HepG2 (cell line): ENCODE measurements around the gene ERH. TPM values are rescaled to one million over a fixed set of nuclear protein-coding genes. Genes with fewer than 3 reads are reported as not detected.

Source experiments
- ETV5 ChIP-seq: IDR thresholded peaks from 2 replicates; pipeline ENCODE4 v1.6.1; 2018; ENCODE audit warnings: missing biosample characterization, missing genetic modification reagents, inconsistent platforms, borderline replicate concordance
- NFIB ChIP-seq: sonication (generic); formaldehyde crosslinking; IDR thresholded peaks from 2 replicates; pipeline ENCODE4 v1.9.0; 2021; ENCODE audit warnings: missing genetic modification reagents, mild to moderate bottlenecking, borderline replicate concordance
- NR1H2 ChIP-seq: sonication (generic); formaldehyde crosslinking; IDR thresholded peaks from 2 replicates; pipeline ENCODE4 v1.8.1; 2022; ENCODE audit warnings: low read depth, missing genetic modification reagents, borderline replicate concordance
- SOX13 ChIP-seq, 3 experiments: fragments of 450-650 bp in 1 of 3; sonication (generic) in 1 of 3; formaldehyde crosslinking in 1 of 3; IDR thresholded peaks in 2 of 3; conservative IDR thresholded peaks in 1 of 3; 2 replicates each; pipeline versions ENCODE4 v1.5.0 to v1.6.1; 2016 to 2020; ENCODE audit warnings: antibody characterized with exemption in 1 of 3, mild to moderate bottlenecking in 1 of 3, missing compliant biosample characterization in 1 of 3, missing genetic modification reagents in 1 of 3, moderate library complexity in 1 of 3
- STAT5B ChIP-seq: sonication (generic); formaldehyde crosslinking; IDR thresholded peaks from 2 replicates; pipeline ENCODE4 v1.4.0; 2020; ENCODE audit warnings: missing genetic modification reagents
- ZKSCAN5 ChIP-seq: sonication (generic); formaldehyde crosslinking; IDR thresholded peaks from 2 replicates; pipeline ENCODE4 v1.5.1; 2020; ENCODE audit warnings: mild to moderate bottlenecking, missing genetic modification reagents
- ZNF326 ChIP-seq: sonication (generic); formaldehyde crosslinking; IDR thresholded peaks from 2 replicates; pipeline ENCODE4 v1.4.0; 2020; ENCODE audit warnings: missing genetic modification reagents, borderline replicate concordance
- ZNF792 ChIP-seq: IDR thresholded peaks from 2 replicates; pipeline ENCODE4 v1.6.1; 2016
- ZSCAN22 ChIP-seq: sonication (generic); formaldehyde crosslinking; IDR thresholded peaks from 2 replicates; pipeline ENCODE4 v1.4.0; 2020; ENCODE audit warnings: mild to moderate bottlenecking, missing genetic modification reagents
- polyA plus RNA-seq, 8 experiments: library from polyadenylated mRNA; depleted of rRNA in 3 of 8; stranded (reverse) in 7 of 8; unstranded in 1 of 8; fragments of >200 nt; fragmentation: Illumina TruSeq in 4 of 8; extraction: Trizol in 4 of 8; gene quantifications; 2 replicates each; pipeline versions ENCODE4 v1.2.1 to v1.2.3, GENCODE V29; 2011 to 2016; ENCODE audit warnings: low read depth in 4 of 8, missing spikeins in 1 of 8, mixed read lengths in 1 of 8; ENCODE audit not compliant: insufficient read depth in 1 of 8
- total RNA-seq, 5 experiments: library from RNA; depleted of rRNA; stranded (reverse); fragments of >200 nt; fragmentation: Illumina TruSeq; extraction: Trizol; gene quantifications; 2 replicates each; pipeline ENCODE4 v1.2.3, GENCODE V29; 2016; ENCODE audit warnings: low read depth in 1 of 5
- TF ChIP-seq, protein P1 (sequence below): sonication (generic); formaldehyde crosslinking; IDR thresholded peaks from 2 replicates; pipeline ENCODE4 v1.4.0; 2020; ENCODE audit warnings: missing genetic modification reagents, mild to moderate bottlenecking, borderline replicate concordance
- TF ChIP-seq, protein P2 (sequence below): sonication (generic); formaldehyde crosslinking; IDR thresholded peaks from 2 replicates; pipeline ENCODE4 v1.8.0; 2022; ENCODE audit warnings: missing genetic modification reagents, mild to moderate bottlenecking, inconsistent platforms, borderline replicate concordance
- TF ChIP-seq, protein P3 (sequence below): sonication (generic); formaldehyde crosslinking; IDR thresholded peaks from 2 replicates; pipeline ENCODE4 v1.8.0; 2022; ENCODE audit warnings: mild to moderate bottlenecking, missing genetic modification reagents; ENCODE audit not compliant: insufficient replicate concordance
- TF ChIP-seq, protein P4 (sequence below): sonication (generic); formaldehyde crosslinking; IDR thresholded peaks from 2 replicates; pipeline ENCODE4 v1.8.0; 2022; ENCODE audit warnings: mild to moderate bottlenecking, missing genetic modification reagents, borderline replicate concordance
- TF ChIP-seq, protein P5 (sequence below): sonication (generic); formaldehyde crosslinking; IDR thresholded peaks from 2 replicates; pipeline ENCODE4 v1.5.0; 2020; ENCODE audit warnings: mild to moderate bottlenecking, low read depth, missing genetic modification reagents, borderline replicate concordance

Gene ERH
- total and polyA plus RNA-seq, 2 of the 13 experiments (the other 11 are each of a cell fraction or from before 2014, with no cell fraction given): 105 to 341 TPM

DNA sequence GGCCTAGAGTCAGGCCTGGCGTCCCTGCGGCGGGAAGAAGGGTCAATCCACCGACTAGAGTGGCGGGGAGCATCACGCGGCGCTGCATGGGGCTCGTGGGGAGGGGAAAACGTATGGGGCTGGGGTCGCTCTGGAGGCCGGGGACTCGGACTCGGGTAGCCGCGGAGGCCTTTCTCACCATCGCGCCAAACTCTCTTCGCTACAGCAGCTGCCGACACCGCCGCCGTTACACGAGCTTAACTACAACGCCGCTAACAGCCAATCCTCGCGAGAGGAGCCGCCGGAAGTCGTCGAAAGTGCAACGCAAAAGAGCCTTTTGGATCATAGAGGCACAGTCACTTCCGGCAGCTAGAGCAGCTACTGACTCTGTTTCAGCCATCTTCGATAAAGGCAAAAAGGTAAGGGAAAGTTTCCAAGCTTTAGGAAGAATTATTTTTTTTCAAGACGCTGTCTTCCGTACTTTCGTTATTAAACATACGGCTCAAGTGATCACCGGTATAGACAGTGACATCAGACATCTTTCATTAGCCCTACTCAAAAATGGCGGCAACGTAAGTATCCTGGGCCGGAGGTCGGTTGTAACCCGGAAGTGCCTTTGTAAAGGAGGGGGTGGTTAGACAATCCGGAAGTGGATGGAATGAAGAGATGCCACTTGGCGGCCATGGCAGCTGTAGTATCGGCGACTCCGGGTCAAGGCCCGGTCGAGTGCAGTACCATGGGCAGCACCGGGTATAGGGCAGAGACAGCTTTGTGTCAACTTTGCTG is at the start of gene ERH, which contains the start of gene SLC39A9 (continued):
- TF ChIP-seq, protein P1, sequence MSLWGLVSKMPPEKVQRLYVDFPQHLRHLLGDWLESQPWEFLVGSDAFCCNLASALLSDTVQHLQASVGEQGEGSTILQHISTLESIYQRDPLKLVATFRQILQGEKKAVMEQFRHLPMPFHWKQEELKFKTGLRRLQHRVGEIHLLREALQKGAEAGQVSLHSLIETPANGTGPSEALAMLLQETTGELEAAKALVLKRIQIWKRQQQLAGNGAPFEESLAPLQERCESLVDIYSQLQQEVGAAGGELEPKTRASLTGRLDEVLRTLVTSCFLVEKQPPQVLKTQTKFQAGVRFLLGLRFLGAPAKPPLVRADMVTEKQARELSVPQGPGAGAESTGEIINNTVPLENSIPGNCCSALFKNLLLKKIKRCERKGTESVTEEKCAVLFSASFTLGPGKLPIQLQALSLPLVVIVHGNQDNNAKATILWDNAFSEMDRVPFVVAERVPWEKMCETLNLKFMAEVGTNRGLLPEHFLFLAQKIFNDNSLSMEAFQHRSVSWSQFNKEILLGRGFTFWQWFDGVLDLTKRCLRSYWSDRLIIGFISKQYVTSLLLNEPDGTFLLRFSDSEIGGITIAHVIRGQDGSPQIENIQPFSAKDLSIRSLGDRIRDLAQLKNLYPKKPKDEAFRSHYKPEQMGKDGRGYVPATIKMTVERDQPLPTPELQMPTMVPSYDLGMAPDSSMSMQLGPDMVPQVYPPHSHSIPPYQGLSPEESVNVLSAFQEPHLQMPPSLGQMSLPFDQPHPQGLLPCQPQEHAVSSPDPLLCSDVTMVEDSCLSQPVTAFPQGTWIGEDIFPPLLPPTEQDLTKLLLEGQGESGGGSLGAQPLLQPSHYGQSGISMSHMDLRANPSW (CRISPR knock-in tag): no peak; the same call in 1 of the 2 replicates
- TF ChIP-seq NFIB (CRISPR knock-in tag): no peak
- TF ChIP-seq ZNF792 (CRISPR knock-in tag): peak; percentile 63; the same call in 1 of the 2 replicates
- no peak for TF ChIP-seq SOX13 (IDR thresholded peaks at IDR 0.05)
- peak in 1 of 2 experiments; percentile 3; a peak in 1 of 4 replicates for TF ChIP-seq SOX13 (CRISPR knock-in tag; conservative IDR thresholded peaks at IDR 0.05 in 1 of 2, IDR thresholded peaks at IDR 0.05 in 1 of 2)
- TF ChIP-seq ZNF326: no peak
- TF ChIP-seq, protein P2, sequence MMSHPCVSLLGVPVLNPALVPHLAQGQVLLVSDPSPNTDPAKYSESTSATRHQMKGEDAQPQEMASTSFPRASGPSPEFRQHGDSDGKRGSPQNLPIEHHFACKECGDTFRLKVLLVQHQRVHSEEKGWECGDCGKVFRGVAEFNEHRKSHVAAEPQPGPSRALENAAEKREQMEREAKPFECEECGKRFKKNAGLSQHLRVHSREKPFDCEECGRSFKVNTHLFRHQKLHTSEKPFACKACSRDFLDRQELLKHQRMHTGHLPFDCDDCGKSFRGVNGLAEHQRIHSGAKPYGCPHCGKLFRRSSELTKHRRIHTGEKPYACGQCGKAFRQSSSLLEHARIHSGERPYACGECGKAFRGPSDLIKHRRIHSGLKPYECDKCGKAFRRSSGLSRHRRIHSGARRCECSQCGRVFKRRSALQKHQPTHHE (CRISPR knock-in tag): no peak; the same call in 1 of the 2 replicates
- no peak for TF ChIP-seq ZSCAN22 (CRISPR knock-in tag)
- TF ChIP-seq, protein P3, sequence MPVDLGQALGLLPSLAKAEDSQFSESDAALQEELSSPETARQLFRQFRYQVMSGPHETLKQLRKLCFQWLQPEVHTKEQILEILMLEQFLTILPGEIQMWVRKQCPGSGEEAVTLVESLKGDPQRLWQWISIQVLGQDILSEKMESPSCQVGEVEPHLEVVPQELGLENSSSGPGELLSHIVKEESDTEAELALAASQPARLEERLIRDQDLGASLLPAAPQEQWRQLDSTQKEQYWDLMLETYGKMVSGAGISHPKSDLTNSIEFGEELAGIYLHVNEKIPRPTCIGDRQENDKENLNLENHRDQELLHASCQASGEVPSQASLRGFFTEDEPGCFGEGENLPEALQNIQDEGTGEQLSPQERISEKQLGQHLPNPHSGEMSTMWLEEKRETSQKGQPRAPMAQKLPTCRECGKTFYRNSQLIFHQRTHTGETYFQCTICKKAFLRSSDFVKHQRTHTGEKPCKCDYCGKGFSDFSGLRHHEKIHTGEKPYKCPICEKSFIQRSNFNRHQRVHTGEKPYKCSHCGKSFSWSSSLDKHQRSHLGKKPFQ (CRISPR knock-in tag): peak; percentile 85
- TF ChIP-seq, protein P4, sequence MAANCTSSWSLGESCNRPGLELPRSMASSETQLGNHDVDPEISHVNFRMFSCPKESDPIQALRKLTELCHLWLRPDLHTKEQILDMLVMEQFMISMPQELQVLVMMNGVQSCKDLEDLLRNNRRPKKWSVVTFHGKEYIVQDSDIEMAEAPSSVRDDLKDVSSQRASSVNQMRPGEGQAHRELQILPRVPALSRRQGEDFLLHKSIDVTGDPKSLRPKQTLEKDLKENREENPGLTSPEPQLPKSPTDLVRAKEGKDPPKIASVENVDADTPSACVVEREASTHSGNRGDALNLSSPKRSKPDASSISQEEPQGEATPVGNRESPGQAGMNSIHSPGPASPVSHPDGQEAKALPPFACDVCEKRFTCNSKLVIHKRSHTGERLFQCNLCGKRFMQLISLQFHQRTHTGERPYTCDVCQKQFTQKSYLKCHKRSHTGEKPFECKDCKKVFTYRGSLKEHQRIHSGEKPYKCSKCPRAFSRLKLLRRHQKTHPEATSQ (CRISPR knock-in tag): no peak
- TF ChIP-seq ETV5 (CRISPR knock-in tag): peak; percentile 69; the same call in 1 of the 2 replicates
- TF ChIP-seq STAT5B (CRISPR knock-in tag): no peak
- TF ChIP-seq NR1H2 (CRISPR knock-in tag): no peak
- no peak for TF ChIP-seq ZKSCAN5 (CRISPR knock-in tag)
- TF ChIP-seq, protein P5, sequence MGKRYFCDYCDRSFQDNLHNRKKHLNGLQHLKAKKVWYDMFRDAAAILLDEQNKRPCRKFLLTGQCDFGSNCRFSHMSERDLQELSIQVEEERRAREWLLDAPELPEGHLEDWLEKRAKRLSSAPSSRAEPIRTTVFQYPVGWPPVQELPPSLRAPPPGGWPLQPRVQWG (CRISPR knock-in tag): no peak
